GM21423 (cell line): Measurements from ENCODE around the gene LATS2.
"Not testable (repeated sequence)": the region's sequence is repeated elsewhere in the genome, so short reads cannot be mapped to it uniquely, and the experiment has no call there.

Experiments used
- ATAC-seq: cut with Tn5 transposase; IDR thresholded peaks from one replicate; pipeline ENCODE4 v1.9.1; 2021; ENCODE audit warnings: mild to moderate bottlenecking, moderate library complexity; ENCODE audit not compliant: unreplicated experiment

LATS2 gene

DNA sequence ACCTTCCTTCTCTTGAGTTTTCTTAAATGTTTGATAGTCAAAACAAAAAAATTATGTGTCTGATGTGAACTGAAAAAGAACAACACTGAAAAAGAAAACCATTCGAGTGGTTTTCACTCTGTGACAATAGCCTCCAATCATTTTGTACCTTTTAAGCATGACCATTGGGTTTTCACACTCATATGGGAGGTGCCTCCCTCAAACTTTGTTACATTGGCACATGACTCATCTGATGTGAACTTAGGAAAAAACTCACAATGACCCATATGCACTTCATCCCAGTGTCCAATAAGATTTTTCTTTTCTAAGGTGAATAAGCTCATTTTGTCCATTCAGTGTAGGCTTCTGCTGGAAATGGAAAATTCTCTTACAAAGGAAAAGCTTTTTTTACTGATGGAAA, 92.2 kb downstream of the LATS2 start:
- no peak for ATAC-seq

DNA sequence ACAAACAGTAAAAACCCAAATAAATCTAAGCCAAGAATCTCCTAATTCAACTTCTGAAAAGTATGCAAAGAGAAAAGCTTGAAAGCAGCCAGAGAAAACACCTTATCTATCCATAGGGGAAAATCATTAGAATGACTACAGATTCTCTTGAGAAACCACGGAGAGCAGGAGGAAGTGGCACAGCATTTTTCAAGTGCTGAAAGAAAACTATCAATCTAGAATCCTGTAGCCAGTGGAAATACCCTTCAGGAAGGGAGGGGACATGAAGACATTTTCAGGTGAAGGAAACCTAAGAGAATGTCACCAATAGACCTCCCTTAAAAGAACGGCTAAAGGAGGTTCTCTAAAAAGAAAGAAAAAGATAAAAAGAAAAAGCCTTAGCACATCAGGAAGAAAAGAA, 92.6 kb downstream of the LATS2 start:
- ATAC-seq = no peak

DNA sequence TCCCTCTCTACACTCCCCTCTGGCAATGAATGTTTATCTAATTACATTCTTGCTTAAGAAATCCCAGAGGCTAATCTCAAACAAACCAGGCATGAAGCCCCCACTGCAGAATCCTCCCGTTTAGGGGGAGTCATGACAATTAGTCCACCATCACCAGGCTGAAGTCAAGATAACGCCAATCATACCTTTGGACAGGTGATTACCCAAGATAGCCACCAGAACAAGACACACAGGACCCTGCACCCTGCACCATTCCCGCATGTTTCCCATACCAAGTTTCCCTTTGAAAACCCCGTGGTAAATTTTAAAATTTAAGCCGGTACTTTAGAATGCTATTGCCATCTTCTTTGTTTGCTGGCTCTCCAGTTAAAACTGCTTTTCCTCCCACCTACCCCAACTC, 94.0 kb downstream of the LATS2 start:
- no peak for ATAC-seq

DNA sequence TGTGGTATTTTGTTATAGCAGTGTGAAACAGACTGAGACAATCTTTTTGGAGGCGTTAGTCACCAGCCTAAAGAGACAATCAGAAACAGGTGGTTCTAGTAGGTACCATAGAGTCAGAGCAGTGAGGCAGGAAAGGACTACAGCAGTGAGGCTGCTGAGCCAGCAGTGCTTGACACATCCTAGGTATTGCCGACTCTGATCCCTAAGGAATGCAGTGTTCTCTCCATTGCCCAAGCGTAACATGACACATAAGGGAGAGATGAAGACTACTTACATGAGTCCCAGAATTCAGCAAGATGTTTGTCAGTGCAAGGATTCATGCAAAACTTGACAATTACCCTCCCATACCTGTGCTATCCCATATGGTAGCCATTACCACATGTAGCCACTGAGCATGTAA, 96.5 kb downstream of the LATS2 start:
- no peak for ATAC-seq

DNA sequence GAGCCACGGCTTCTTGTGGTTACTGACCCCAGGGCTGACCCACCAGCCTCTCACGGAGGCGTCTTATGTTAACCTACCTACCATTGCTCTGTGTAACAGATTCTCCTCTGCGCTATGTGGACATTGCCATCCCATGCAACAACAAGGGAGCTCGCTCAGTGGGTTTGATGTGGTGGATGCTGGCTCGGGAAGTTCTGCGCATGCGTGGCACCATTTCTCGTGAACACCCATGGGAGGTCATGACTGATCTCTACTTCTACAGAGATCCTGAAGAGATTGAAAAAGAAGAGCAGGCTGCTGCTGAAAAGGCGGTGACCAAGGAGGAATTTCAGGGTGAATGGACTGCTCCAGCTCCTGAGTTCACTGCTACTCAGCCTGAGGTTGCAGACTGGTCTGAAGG, 99.7 kb downstream of the LATS2 start:
- not testable (repeated sequence) for ATAC-seq

DNA sequence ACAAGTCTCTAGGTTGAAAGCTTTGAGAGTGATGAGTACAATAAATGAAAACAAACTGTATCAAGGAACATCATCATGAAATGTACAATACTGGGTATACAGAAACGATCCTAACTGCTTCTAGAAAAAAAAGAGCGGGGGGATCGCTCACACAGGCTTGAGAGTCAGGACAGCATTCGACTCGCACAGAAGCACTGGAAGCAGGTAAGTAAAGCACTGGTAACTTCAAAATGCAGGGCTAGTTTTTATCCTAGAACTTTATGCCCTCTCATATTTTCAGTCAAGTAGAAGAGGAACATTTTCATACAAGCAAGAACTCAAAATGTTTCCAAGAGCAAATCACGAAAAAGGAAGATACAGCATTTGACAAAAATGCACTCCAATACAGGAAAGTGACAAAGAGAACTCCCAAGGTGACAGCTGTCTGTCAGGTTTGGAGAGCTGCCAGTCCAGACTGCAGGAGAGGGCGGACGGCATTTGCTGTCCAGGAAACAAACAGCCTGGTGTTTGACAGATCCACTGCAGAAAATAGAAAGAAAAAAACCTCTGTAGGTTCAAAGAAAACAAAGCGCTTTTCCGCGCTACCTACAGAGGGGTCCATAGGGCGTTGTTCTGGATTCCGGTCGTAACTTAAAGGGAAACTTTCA, 100.6 kb downstream of the LATS2 start:
- ATAC-seq = no peak

DNA sequence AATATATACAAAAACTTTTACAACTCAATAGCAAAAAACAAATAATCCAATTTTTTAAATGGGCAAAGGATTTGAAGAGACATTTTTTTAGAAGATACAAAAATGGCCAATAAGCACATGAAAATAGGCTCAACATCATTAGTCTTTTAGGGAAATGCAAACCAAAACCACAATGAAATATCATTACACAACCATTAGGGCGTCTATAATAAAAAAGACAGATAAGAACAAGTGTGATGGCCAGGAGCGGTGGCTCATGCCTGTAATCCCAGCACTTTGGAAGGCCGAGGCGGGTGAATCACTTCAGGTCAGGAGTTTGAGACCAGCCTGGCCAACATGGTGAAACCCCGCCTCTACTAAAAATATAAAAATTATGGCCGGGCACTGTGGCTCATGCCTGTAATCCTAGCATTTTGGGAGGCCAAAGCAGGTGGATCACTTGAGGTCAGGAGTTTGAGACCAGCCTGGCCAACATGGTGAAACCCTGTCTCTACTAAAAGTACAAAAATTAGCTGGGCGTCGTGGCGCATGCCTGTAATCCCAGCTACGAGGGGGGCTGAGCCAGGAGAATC, 104.3 kb downstream of the LATS2 start:
- ATAC-seq = not testable (repeated sequence)

DNA sequence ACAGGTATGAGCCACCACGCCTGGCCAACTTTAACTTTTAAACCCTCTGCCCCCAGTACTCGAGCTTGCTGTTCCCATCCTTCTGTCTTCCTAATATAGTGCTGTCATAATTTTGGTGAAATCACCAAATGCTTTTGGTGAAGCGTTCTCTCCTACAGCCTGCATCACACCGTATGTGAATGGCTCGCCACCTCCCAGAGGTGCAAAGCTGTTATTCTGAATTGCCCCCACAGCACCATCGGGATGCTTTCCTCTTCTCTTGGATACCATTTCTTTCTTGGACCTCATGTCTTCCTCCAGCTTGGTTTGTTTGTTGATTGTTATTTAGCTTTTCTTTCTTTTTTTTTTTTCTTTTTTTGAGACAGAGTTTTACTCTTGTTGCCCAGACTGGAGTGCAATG, 105.9 kb downstream of the LATS2 start:
- ATAC-seq = no peak

DNA sequence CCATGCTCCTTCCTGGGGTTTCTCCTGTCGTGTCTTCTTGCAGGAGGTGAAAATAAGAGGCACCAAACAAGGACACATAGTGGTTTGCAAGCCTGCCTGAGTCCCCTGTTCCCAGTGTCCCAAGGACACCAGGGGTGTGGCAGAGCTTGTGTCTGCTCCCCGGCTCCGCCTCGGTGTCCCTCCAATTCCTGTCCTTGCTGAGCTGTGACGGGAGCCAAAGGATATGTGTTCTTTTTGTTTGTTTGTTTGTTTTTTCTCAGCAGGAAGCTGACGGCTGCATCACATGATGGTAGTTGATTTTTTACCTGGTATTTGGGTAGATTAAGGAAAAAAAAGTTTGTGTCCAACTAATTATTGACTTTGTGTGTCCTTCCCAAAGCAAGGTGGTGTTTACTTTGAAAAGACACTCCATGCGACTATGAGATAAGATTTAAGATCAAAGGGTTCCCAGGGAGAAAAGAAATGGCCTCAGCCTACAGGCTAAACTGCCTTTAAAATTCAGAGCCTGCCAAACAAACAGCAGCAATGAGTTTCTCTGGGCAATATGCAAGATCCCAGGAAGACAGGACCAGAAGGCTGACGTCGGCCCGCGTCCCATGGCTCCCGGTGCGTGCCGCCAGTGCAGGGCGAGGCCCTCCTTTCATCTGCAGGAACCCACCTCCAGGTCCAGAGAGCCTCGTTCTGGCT, 108.0 kb downstream of the LATS2 start:
- ATAC-seq = no peak

DNA sequence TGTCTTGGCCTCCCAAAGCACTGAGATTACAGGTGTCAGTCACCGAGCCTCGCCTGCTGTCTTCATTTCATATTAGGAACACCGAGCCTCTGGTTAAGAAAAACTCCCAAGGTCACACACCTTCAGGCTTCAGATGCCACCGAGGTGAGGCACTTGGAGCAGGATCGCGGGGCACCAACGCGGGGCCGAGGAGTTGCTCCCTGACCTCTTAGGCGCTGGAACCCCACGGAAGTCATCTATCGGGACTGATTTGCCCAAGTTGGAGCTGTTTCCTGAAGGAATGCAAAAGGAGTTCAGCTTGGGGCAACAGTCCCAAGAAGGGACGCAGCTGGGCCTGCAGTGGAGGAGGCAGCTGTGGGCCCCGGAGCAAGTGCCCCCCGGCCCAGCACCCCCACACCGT, 108.5 kb downstream of the LATS2 start:
- no peak for ATAC-seq

DNA sequence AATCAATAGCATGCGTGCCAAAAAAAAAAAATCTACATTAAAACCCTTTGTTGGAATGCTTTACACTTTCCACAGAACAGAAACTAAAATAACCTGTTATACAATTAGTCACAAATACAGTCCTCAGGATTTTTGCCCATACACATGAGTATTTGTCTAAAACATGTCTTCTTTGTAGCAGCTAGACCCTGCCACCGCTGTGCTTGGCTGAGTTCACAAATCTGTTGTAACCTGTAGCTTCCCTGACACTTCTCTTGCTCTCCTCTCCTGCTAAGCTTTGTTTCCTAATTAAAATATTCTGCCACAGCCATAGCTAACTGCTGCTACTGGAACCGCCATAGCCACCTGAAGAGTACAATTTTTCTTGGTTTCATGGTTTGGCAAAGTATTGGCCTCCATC, 113.4 kb downstream of the LATS2 start:
- not testable (repeated sequence) for ATAC-seq

DNA sequence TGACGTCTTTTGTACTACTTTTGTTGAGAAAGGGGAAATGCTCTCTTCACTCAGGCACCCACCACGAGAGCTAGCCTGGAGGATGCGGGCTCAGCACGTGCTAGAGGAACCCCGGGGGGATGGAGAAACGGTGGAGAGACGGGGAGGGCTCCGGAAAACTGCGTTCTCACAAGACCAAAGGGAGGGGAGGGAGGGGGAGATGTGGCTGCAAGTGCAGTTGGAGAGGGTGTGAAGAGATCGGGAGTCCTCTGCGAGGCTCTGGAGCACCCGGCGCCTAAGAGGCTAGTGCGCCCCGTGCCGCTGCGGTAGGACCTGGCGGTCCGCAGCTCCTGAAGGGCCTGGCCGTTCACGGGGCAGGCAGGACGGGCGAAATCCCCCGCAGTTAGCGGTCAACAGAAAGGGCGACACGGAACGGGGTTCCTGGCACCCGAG, 115.4 kb downstream of the LATS2 start:
- no peak for ATAC-seq

DNA sequence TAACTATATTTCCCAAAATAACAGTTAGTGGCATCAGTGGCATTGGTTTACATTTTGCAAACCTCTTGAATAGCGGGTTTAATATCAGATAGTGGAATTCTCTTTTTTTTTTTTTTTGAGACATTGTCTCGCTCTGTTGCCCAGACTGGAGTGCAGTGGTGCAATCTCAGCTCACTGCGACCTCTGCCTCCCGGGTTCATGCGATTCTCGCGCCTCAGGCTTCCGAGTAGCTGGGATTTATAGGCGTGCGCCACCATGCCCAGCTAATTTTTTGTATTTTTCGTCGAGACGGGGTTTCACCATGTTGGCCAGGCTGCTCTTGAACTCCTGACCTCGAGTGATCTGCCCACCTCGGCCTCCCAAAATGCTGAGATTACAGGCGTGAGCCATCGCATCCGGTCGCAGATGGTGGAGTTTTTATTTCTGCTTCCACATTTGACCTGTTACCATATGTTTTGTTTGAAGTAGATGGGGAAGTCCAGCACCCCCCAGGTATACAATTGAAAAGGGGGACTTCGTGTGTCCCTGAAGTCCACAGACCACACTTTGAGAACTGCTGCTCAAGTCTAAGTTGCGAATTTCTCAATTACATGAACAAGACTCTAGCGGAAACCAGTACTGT, 118.3 kb downstream of the LATS2 start:
- no peak for ATAC-seq

DNA sequence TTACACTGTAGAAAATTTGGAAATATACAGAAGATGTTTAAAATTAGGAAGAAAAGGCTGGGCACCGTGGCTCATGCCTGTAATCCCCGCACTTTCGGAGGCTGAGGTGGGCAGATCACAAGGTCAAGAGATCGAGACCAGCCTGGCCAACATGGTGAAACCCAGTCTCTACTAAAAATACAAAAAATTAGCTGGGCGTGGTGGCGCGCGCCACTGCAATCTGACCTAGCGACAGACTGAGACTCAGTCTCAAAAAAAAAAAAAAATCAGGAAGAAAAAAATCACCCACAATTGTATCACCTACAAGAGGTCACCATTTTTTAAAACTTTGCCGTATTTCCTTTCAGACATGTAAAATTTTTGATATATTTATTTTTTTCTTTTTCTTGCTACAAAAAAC, 120.9 kb downstream of the LATS2 start:
- not testable (repeated sequence) for ATAC-seq

DNA sequence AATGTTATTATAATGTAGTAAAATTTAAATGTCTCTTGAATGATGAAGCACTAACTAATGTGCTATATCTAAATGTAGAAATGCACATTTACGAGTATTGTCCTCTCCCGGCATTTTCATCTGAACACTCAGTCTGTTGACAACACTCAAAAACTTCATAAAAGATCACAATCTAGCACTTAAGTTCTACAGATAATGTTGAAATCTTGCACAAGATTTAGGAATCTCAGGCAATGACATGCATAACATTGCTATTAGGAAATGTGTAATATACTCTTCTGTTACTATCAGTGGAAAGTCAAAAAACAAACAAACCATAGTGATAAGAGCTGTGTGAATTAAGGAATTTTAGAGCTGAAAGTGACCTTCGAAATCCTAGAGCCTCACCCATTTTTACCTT, 121.3 kb downstream of the LATS2 start:
- no peak for ATAC-seq

DNA sequence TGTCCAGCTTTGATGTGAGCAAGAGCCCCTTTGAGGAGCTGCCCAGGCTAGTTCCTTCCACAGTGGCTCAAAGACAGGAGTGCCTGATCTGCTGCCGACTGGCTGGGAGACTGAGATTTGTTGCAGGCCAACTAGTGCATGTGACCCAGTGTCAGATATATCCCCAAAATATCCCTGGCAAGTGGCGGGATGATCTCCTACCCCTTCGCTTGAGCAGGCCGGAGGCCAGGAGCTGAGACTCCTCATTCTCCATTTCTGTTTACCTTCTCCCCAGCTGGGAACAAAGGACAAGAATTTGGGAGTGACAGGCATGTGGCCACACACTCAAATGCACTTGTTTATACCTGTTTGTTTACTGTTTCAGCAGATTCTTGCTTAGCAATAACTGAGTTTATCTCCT, 121.7 kb downstream of the LATS2 start:
- ATAC-seq = no peak

DNA sequence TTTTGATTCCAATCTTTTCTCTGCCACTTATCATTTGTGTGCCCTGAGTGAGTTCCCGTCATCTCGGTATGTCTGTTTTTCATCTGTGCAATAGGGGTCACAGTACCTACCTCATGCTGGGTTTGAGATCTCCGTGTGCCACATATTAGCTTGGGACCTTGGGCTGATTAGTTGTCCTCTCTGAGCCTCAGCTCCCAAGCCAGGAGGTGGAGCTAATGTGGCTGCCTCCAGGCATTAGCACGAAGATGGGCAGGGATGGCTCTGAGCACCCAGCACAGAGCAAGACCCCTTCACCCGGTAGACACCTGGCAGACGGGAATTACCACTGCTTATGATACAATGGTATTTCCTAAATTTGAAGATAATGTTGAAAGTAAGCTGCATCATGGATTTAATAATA, 123.1 kb downstream of the LATS2 start:
- no peak for ATAC-seq

DNA sequence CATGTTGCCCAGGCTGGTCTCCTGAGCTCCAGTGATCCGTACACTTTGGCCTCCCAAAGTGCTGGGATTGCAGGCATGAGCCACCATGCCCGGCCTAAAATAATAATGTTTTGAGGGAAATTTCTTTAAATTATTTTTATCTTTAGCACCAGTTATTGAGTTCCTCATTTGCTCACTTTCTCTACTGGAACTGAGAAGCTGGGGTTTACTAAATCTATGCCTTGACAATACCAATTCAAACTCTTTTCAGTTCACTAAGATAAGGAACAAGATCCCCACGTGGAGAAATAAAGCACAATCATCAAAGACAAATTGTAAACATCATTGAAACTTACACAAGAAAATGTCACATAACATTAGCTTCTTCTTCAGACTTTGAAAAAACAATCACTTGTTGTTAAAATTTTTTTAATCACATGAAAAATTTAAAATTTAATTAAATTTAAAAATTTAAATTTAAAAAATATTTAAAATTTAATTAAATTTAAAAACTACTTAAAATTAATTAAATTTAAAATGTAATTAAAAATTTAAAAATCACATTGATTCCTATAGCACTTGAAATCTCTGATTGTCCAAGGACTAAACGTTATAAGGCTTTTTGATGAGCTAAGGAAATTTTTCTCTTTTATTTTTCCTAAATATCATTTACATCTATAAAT, 133.7 kb downstream of the LATS2 start:
- ATAC-seq = no peak

DNA sequence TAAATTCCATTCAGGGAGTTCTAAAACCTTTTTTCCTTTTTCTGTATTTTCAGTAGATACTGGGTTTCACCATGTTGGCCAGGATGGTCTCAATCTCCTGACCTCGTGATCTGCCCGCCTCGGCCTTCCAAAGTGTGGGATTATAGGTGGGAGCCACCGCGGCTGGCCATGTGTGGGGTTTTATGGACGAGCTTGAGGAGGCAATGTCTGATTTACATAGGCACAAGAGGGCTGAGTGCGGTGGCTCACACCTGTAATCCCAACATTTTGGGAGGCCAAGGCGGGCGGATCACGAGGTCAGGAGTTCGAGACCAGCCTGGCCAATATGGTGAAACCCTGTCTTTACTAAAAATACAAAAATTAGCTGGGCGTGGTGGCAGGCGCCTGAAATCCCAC, 136.0 kb downstream of the LATS2 start:
- not testable (repeated sequence) for ATAC-seq

DNA sequence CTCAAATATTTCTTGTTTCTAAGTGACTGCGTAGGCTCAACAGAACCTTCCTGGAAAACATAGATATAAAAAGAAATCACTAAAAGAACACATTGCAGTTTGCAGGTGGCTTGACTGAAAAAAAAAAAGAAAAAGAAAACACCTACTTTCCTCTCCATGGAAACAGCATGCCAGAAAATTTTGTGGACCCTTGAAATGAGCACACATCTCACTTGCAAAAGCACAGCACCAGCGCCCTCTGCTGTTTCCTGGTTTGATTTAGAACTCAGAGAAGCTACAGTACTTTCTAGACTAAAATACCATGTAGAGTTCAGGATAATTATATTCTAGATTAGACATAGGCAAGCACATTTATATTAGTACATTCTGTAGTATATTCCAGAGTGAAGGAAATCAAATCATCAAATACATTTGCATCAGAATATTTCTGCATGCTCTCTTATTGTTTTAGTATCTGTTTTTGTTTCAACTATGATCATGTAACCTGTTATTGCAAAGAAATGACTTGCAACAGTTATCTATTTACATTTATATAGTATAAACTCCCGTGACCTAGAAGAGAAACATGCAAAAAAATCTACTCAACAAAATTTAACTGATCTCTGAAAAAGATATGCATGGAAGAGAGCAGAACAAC, 136.5 kb downstream of the LATS2 start:
- ATAC-seq = no peak

DNA sequence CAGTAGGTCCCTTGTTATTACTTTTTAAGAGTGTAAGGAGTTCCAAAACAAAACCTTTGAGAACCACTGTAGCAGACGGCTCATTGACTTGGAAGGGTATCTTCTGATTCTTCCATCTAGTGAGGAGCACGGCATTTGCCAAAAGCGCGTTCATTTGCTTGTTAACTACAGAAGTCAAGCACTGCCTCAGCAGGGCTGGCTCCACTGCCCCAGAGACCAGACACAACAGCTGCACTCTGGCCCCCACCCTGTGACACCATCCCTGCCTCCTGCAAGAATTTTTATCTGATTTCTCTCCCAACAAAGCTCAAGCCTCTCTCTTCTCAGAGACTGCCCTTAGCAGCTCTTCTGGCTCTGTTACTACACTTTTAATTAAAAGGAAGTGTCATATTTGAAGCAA, 138.1 kb downstream of the LATS2 start:
- no peak for ATAC-seq
